GM23248 (cell line): Measurements from ENCODE around the gene RAF1.

Experiments used
- EZH2 ChIP-seq: fragments of 200-600 bp; sonication (generic); IDR thresholded peaks from 2 replicates; pipeline ENCODE4 v1.6.1; 2018; ENCODE audit warnings: antibody characterized with exemption, mild to moderate bottlenecking; ENCODE audit not compliant: insufficient read depth, poor library complexity, severe bottlenecking
- EZH2phosphoT487 ChIP-seq: fragments of 200-600 bp; sonication (generic); IDR thresholded peaks from 2 replicates; pipeline ENCODE4 v1.6.1; 2018; ENCODE audit warnings: antibody characterized with exemption, moderate library complexity, mild to moderate bottlenecking, low read depth; ENCODE audit not compliant: insufficient read depth

DNA sequence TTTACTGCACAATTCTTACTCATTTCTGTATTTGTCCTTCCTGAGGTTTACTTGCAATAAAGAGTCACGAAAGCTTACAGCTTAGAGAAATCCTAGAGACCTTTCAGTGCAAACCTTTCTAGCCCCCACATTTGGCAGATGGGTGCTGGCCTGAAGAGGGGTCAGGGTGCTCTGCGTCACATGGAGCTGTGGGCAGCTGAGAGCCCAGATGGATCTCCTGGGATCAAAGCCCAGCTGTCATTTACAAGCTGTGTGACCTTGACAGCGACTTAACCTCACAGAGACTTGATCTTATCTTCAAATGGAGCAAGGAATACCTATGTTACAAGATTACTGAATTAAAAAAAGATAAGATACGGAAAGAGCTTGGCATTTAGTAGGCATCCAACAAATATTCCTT lies 24.0 kb upstream of the RAF1 start:
- TF ChIP-seq EZH2 (no peak), EZH2phosphoT487 (no peak)
